NCI-H2227 treated with DMSO at 0.1 percent for 48 hours (cell line): ENCODE results near the gene ASPDH.
"Not testable (repeated sequence)": the region's sequence is repeated elsewhere in the genome, so short reads cannot be mapped to it uniquely, and the experiment has no call there.

Experiments used
- DNase-seq: peaks from one replicate; lab custom pipeline; 2025; lab: John Stamatoyannopoulos, UW

Gene ASPDH

GRCh38 chr19:50477751-50478515, 35.8 kb downstream of the ASPDH start:
- DNase-seq: no peak

- no peak for DNase-seq
Measured at GRCh38 chr19:50476907-50477238, 36.8 kb downstream of the ASPDH start.

GRCh38 chr19:50476224-50476906, 37.3 kb downstream of the ASPDH start, which contains the start of the genes EMC10 and GARIN5A:
EMC10 (plus strand) TSS chr19:50476507; CDS start chr19:50476545, 38 bp downstream.
GARIN5A (minus strand) TSS chr19:50476848; CDS start chr19:50476388, 460 bp downstream.
- DNase-seq: peak; percentile 51

DNA sequence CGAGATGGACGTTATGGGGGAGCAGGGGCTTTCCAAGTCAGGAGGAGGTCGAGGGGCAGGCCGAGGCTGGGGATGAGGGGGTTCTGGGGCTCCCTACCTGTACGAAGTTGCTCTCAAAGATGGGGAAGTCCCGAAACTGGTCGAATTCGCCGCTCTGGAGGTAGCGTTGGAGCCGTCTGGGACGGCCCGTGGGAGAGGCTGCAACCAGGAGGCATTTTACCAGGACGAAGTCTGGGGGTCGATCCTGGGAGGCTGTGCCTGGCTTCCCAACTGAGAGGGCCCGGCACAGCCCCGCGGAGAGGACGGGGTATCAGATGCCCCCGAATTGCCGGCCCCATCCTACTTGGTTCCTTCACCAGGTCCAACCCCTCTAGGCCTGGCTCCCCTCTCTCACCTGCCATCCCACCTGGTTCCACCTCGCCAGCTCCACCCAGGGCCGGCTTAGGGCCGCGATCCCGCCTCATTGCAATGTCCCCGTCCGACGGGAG, 37.9 kb downstream of the ASPDH start:
- no peak for DNase-seq

GRCh38 chr19:50475101-50475568, 38.6 kb downstream of the ASPDH start:
- DNase-seq: no peak

- not testable (repeated sequence) for DNase-seq
Measured at GRCh38 chr19:50473336-50473735, 40.4 kb downstream of the ASPDH start.

DNA sequence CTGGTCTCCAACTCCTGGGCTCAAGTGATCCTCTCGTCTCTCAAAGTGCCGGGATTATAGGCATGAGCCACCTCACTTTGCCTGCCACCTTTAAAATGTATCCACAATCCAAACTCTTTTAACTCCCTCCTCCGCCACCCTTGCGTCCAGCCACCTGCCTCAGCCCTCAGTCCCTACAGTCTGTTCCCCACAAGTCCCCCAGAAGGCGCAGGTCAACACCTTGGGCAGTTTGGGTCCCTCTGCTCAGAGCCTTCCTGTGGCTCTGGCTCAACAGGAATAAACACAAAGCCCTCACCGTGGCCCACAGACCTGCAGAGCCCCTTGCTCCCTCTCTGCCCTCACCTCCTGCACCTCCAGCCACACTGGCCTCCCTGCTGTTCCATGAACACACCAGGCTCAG, 44.9 kb downstream of the ASPDH start:
- DNase-seq: no peak

DNA sequence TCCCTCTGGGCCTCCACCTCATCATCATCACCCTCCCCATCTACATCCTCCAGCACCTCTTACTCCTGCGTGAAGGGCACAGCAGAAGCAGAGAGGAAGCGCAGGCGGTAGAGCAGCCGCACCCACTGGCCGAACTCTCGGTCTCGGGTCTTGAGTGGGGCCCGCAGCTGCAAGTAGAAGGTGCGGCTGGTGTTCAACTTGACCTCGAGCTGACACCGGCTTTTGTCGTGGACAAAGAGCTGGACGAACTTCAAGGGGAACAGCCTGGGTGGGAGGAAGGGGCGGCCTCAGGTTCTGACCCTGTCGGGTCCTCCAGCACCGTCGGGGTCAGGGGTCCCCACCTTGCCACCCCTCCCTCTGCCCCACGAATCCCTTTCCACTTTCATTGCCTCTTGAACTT, 46.1 kb downstream of the ASPDH start:
- no peak for DNase-seq

- DNase-seq: no peak
Measured at GRCh38 chr19:50466706-50467039, 47.0 kb downstream of the ASPDH start.

DNA sequence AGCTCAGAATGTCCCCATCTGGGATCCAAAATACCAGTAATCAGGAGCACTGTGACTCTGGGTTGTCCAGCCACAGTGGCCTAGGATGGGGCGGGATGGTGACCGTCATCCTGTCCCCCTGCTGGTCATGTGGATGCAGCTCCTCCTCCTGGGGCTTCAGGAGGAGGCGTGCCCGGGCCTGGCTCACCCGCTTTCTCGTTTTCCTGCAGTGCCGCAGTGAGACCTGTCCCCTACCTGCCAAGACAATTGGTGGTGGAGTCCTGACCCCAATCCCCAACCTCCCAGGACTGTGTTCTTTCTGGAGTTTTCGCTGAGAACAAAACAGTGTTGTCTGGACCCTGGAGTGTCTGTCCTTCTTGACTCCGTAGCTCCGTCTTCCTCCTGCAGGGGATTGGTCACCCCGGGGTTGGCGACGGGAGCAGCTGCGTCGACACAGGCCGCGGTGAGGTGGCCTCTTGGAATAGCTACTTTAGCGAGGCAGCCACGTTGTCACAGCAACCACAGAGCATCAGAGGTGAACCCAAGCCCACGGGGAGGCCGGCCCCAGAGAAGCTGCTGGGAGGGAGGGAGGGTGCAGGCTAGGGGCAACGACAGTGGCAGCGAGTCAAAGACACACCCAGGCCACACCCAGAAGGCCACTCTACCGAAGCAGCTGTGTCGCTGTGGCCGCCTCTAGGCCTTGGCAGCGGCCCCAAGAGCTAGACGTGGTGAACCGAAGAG, 47.6 kb downstream of the ASPDH start:
- peak; percentile 0 for DNase-seq

GRCh38 chr19:50465000-50465399, 48.7 kb downstream of the ASPDH start:
- no peak for DNase-seq

GRCh38 chr19:50464348-50464747, 49.4 kb downstream of the ASPDH start:
- DNase-seq: no peak

- no peak for DNase-seq
Measured at GRCh38 chr19:50462970-50463369, 50.7 kb downstream of the ASPDH start.
